Chondrocyte (in vitro differentiated cells): ENCODE data around the gene PTPRN2. TPM values are rescaled to one million over a fixed set of nuclear protein-coding genes. Genes with fewer than 3 reads are reported as not detected.
A peak's percentile ranks its signal among the peaks of the same experiment; 100 is the strongest.

ENCODE experiments used
- DNase-seq: peaks from one replicate; pipeline ENCODE4 v3.0.0; 2021; ENCODE audit warnings: mixed read lengths, low spot score
- H3K27ac Mint-ChIP-seq: one replicate; pipeline ENCODE4 v1.8.0; 2021; ENCODE audit warnings: mild to moderate bottlenecking, moderate library complexity, mixed read lengths; ENCODE audit not compliant: unreplicated experiment
- H3K27me3 Mint-ChIP-seq: 2 replicates; pipeline ENCODE4 v1.8.0; 2021; ENCODE audit warnings: low read depth, mixed read lengths
- H3K36me3 Mint-ChIP-seq: 2 replicates; pipeline ENCODE4 v1.8.0; 2021; ENCODE audit warnings: low read depth, mixed read lengths
- H3K4me1 Mint-ChIP-seq: 2 replicates; pipeline ENCODE4 v1.8.0; 2021; ENCODE audit warnings: low read depth, mild to moderate bottlenecking, mixed read lengths
- H3K4me3 Mint-ChIP-seq: one replicate; pipeline ENCODE4 v1.8.0; 2021; ENCODE audit warnings: mild to moderate bottlenecking, moderate library complexity, mixed read lengths; ENCODE audit not compliant: unreplicated experiment
- H3K9me3 Mint-ChIP-seq: 2 replicates; pipeline ENCODE4 v1.8.0; 2021; ENCODE audit warnings: low read depth, mixed read lengths
- CTCF ChIP-seq: fragments of 200-600 bp; sonication (generic); IDR thresholded peaks from 2 replicates; pipeline ENCODE4 v1.5.0; 2021; ENCODE audit warnings: antibody characterized with exemption, mild to moderate bottlenecking, moderate library complexity
- total RNA-seq: library from RNA; stranded (reverse); gene quantifications from 3 replicates; pipeline ENCODE4 v1.2.1, GENCODE V29; 2021

The PTPRN2 gene
- total RNA-seq, 1 donor from 2014 or later = 0.30 TPM

- no peak overlapping the region for H3K27ac Mint-ChIP-seq
- DNase-seq = peak; percentile 34
- H3K9me3 Mint-ChIP-seq = peaks cover 4% of the 10 kb centered on the region
These were observed 28.3 kb downstream of the PTPRN2 start for GRCh38 chr7:158559356-158559755.

GRCh38 chr7:158558816-158559215, 28.8 kb downstream of the PTPRN2 start:
- no peak overlapping the region for H3K4me3 Mint-ChIP-seq
- peaks cover 2% of the 10 kb centered on the region for H3K27me3 Mint-ChIP-seq
- peak; percentile 57 for DNase-seq
- no peaks in the 10 kb centered on the region for H3K4me1 Mint-ChIP-seq
- peaks cover 4% of the 10 kb centered on the region for H3K9me3 Mint-ChIP-seq
- no peak for TF ChIP-seq CTCF
- no peak overlapping the region for H3K27ac Mint-ChIP-seq
- H3K36me3 Mint-ChIP-seq = no peaks in the 10 kb centered on the region

More at GRCh38 chr7:158559356-158559755, 28.3 kb downstream of the PTPRN2 start:
- TF ChIP-seq CTCF = no peak
- Mint-ChIP-seq H3K4me1 (no peaks in the 10 kb centered on the region), H3K4me3 (no peak overlapping the region), H3K27me3 (peaks cover 2% of the 10 kb centered on the region), H3K36me3 (no peaks in the 10 kb centered on the region)

GRCh38 chr7:158557441-158557755, 30.2 kb downstream of the PTPRN2 start:
- TF ChIP-seq CTCF = no peak
- H3K36me3 Mint-ChIP-seq = no peaks in the 10 kb centered on the region
- H3K27me3 Mint-ChIP-seq = peaks cover 2% of the 10 kb centered on the region
- H3K27ac Mint-ChIP-seq = no peak overlapping the region
- no peak for DNase-seq
- no peaks in the 10 kb centered on the region for H3K4me1 Mint-ChIP-seq
- peaks cover 4% of the 10 kb centered on the region for H3K9me3 Mint-ChIP-seq
- H3K4me3 Mint-ChIP-seq = no peak overlapping the region

- H3K36me3 Mint-ChIP-seq = no peaks in the 10 kb centered on the region
- TF ChIP-seq CTCF = no peak
- H3K4me3 Mint-ChIP-seq = no peak overlapping the region
- peak; percentile 90 for DNase-seq
- peaks cover 4% of the 10 kb centered on the region for H3K9me3 Mint-ChIP-seq
- peaks cover 2% of the 10 kb centered on the region for H3K27me3 Mint-ChIP-seq
- H3K27ac Mint-ChIP-seq = no peak overlapping the region
- H3K4me1 Mint-ChIP-seq = no peaks in the 10 kb centered on the region
These were observed 30.7 kb downstream of the PTPRN2 start for GRCh38 chr7:158556721-158557440.

GRCh38 chr7:158555034-158555520, 32.5 kb downstream of the PTPRN2 start:
- TF ChIP-seq CTCF = no peak
- Mint-ChIP-seq H3K9me3 (peaks cover 4% of the 10 kb centered on the region), H3K4me3 (no peak overlapping the region), H3K4me1 (no peaks in the 10 kb centered on the region), H3K27me3 (no peaks in the 10 kb centered on the region), H3K27ac (no peak overlapping the region), H3K36me3 (no peaks in the 10 kb centered on the region)
- DNase-seq = no peak
